GM12878 (cell line): Measurements from ENCODE around the gene ADCY10. TPM values are rescaled to one million over a fixed set of nuclear protein-coding genes. Genes with fewer than 3 reads are reported as not detected.

ENCODE experiments used
- ATAC-seq: fragments of 200-7000 bp; cut with Tn5 transposase; 3 replicates; pipeline ENCODE4 v1.9.1; 2020; ENCODE audit warnings: mild to moderate bottlenecking, moderate library complexity
- BruUV-seq: library from RNA; stranded (reverse); fragments of 400-500 nt; replicated peaks from 2 replicates; lab custom pipeline; 2021; lab: Mats Ljungman, UMichigan
- CTCF ChIA-PET: fragments of 300-600 bp; sonication (Branson Sonifier 250); formaldehyde crosslinking; extraction: SDS; loops from one replicate; lab custom pipeline; 2021; ENCODE audit warnings: inconsistent platforms; lab: Yijun Ruan, JAX
- POLR2A ChIA-PET: fragments of 350-600 bp; formaldehyde crosslinking; extraction: SDS; loops from one replicate; lab custom pipeline; 2021; ENCODE audit warnings: inconsistent platforms; lab: Charles Lee
- RAD21 ChIA-PET: fragments of 300-600 bp; sonication (Branson Sonifier 250); formaldehyde crosslinking; loops from one replicate; lab custom pipeline; 2023; ENCODE audit warnings: antibody characterized with exemption; ENCODE audit not compliant: unreplicated experiment; lab: Charles Lee
- SMC1A ChIA-PET: fragments of 300-600 bp; sonication (Branson Sonifier 250); formaldehyde crosslinking; loops from one replicate; lab custom pipeline; 2023; ENCODE audit not compliant: unreplicated experiment, uncharacterized antibody; lab: Charles Lee
- DNase-seq: peaks from one replicate; pipeline ENCODE4 v3.0.0-alpha.2; 2011; ENCODE audit warnings: low read depth, low spot score
- FAIRE-seq: peaks from 3 replicates; lab custom pipeline; 2011; peaks lifted over from hg19 to GRCh38; lab: Jason Lieb, UNC
- H2AFZ ChIP-seq: 2 replicates; pipeline ENCODE4 v1.6.0; 2011; ENCODE audit warnings: low read depth, low read length, control low read depth; ENCODE audit not compliant: control insufficient read depth
- H3K27ac ChIP-seq: 2 replicates; pipeline ENCODE4 v1.5.1; 2011; ENCODE audit warnings: control low read depth; ENCODE audit not compliant: control insufficient read depth, insufficient read depth
- H3K27me3 ChIP-seq, 2 experiments: replicated peaks in 1 of 2; 2 replicates each; pipeline versions ENCODE4 v1.6.0 to v1.6.1; 2011; ENCODE audit warnings: low read length in 1 of 2; ENCODE audit not compliant: control insufficient read depth in 2 of 2, insufficient read depth in 2 of 2
- H3K36me3 ChIP-seq, 2 experiments: 2 replicates each; pipeline ENCODE4 v1.5.1; 2011; ENCODE audit warnings: low read length in 1 of 2; ENCODE audit not compliant: control insufficient read depth in 2 of 2, insufficient read depth in 2 of 2
- H3K4me1 ChIP-seq: 2 replicates; pipeline ENCODE4 v1.6.1; 2011; ENCODE audit warnings: mild to moderate bottlenecking, low read length, moderate library complexity, mixed read lengths; ENCODE audit not compliant: control insufficient read depth, insufficient read depth
- H3K4me2 ChIP-seq: 2 replicates; pipeline ENCODE4 v1.6.0; 2011; ENCODE audit warnings: control low read depth; ENCODE audit not compliant: control insufficient read depth, insufficient read depth
- H3K4me3 ChIP-seq: fragments of 200-600 bp; sonication (generic); 2 replicates; pipeline ENCODE4 v1.5.1; 2016
- H3K79me2 ChIP-seq: 2 replicates; pipeline ENCODE4 v1.6.0; 2011; ENCODE audit warnings: low read length; ENCODE audit not compliant: control insufficient read depth, insufficient read depth
- H3K9ac ChIP-seq: 2 replicates; pipeline ENCODE4 v1.8.0; 2011; ENCODE audit warnings: low read length, control low read depth, mixed read lengths; ENCODE audit not compliant: control insufficient read depth, insufficient read depth
- H3K9me3 ChIP-seq: replicated peaks from 3 replicates; pipeline ENCODE4 v1.5.1; 2011; ENCODE audit warnings: mild to moderate bottlenecking, low read length; ENCODE audit not compliant: control insufficient read depth, insufficient read depth
- H4K20me1 ChIP-seq: 2 replicates; pipeline ENCODE4 v1.6.0; 2011; ENCODE audit not compliant: control insufficient read depth, insufficient read depth
- ATF3 ChIP-seq: IDR thresholded peaks from 2 replicates; pipeline ENCODE4 v1.6.1; 2011; ENCODE audit warnings: low read depth, mild to moderate bottlenecking, low read length, moderate library complexity, borderline replicate concordance; ENCODE audit errors: extremely low read depth
- BCL3 ChIP-seq: IDR thresholded peaks from 2 replicates; pipeline ENCODE4 v1.6.1; 2011; ENCODE audit warnings: borderline replicate concordance, low read depth, mild to moderate bottlenecking, moderate library complexity, low read length; ENCODE audit not compliant: insufficient read depth, poor library complexity, severe bottlenecking
- E2F8 ChIP-seq: fragments of 450-650 bp; IDR thresholded peaks from 2 replicates; pipeline ENCODE4 v1.6.1; 2018; ENCODE audit warnings: mild to moderate bottlenecking, low read depth, moderate library complexity; ENCODE audit not compliant: partially characterized antibody
- ETV6 ChIP-seq, 2 experiments: fragments of 450-650 bp in 1 of 2; IDR thresholded peaks in 1 of 2; conservative IDR thresholded peaks in 1 of 2; 2 replicates each; pipeline ENCODE4 v1.6.1; 2014; ENCODE audit warnings: antibody characterized with exemption in 1 of 2, borderline replicate concordance in 1 of 2, low read depth in 1 of 2, mild to moderate bottlenecking in 1 of 2, moderate library complexity in 1 of 2
- GABPA ChIP-seq: IDR thresholded peaks from 2 replicates; pipeline ENCODE4 v1.6.1; 2014; ENCODE audit warnings: antibody characterized with exemption, low read depth, mild to moderate bottlenecking, inconsistent platforms
- KAT2A ChIP-seq: conservative IDR thresholded peaks from 2 replicates; pipeline ENCODE4 v1.6.1; 2011; ENCODE audit warnings: low read depth, low read length; ENCODE audit not compliant: control insufficient read depth
- LARP7 ChIP-seq: fragments of 450-650 bp; IDR thresholded peaks from 2 replicates; pipeline ENCODE4 v1.6.1; 2017; ENCODE audit warnings: mild to moderate bottlenecking
- MAX ChIP-seq: IDR thresholded peaks from 2 replicates; pipeline ENCODE4 v1.6.1; 2012; ENCODE audit warnings: low read depth, low read length, improper control_type of control experiment
- MEF2B ChIP-seq: fragments of 450-650 bp; IDR thresholded peaks from 2 replicates; pipeline ENCODE4 v1.6.1; 2018; ENCODE audit warnings: mild to moderate bottlenecking, moderate library complexity; ENCODE audit not compliant: partially characterized antibody, poor library complexity, severe bottlenecking
- RELA ChIP-seq: fragments of 450-650 bp; IDR thresholded peaks from 2 replicates; pipeline ENCODE4 v1.8.0; 2014; ENCODE audit warnings: borderline replicate concordance; ENCODE audit not compliant: partially characterized antibody
- SMAD1 ChIP-seq: fragments of 450-650 bp; IDR thresholded peaks from 2 replicates; pipeline ENCODE4 v1.6.1; 2018; ENCODE audit warnings: mild to moderate bottlenecking, low read depth; ENCODE audit not compliant: partially characterized antibody
- SRF ChIP-seq, 2 experiments: IDR thresholded peaks; 2 replicates each; pipeline ENCODE4 v1.6.1; 2011; ENCODE audit warnings: low read depth in 2 of 2, low read length in 2 of 2, mild to moderate bottlenecking in 1 of 2, moderate library complexity in 1 of 2
- TARDBP ChIP-seq: IDR thresholded peaks from 2 replicates; pipeline ENCODE4 v1.6.1; 2016; ENCODE audit warnings: borderline replicate concordance
- TCF12 ChIP-seq: IDR thresholded peaks from 2 replicates; pipeline ENCODE4 v1.6.1; 2011; ENCODE audit warnings: low read depth, mild to moderate bottlenecking, low read length
- ZBTB11 ChIP-seq: fragments of 450-650 bp; formaldehyde crosslinking; IDR thresholded peaks from 2 replicates; pipeline ENCODE4 v1.5.0; 2022; ENCODE audit warnings: mild to moderate bottlenecking, missing genetic modification characterization
- WGBS: methylation state at CpG from one replicate; pipeline ENCODE4 v1.1.6; 2016; ENCODE audit warnings: low lambda C conversion rate; ENCODE audit not compliant: insufficient replicate concordance, insufficient coverage; ENCODE audit errors: missing lambda C conversion rate; 5-methylcytosine and 5-hydroxymethylcytosine counted together
- in situ Hi-C: fragments of 300-500 bp; cut with MboI; formaldehyde crosslinking; loops from 9 replicates; pipeline ENCODE4 v1.14.3; 2018; ENCODE audit warnings: mixed read lengths
- intact Hi-C: fragments of 100-400 bp; cut with micrococcal nuclease; formaldehyde crosslinking; loops from one replicate; pipeline ENCODE4 v1.14.2; 2022; ENCODE audit not compliant: unreplicated experiment
- polyA plus RNA-seq, 11 experiments: library from polyadenylated mRNA; depleted of rRNA in 4 of 11; unstranded in 6 of 11; stranded (reverse) in 5 of 11; fragments of >200 nt; fragmentation: Nextera tagmentation in 4 of 11; fragmentation: Illumina TruSeq in 1 of 11; extraction: Ambion mirVana in 4 of 11; extraction: Trizol in 1 of 11; gene quantifications; 1 replicate in 1 of 11; 2 replicates in 10 of 11; pipeline versions ENCODE4 v1.2.1 to v1.2.3, GENCODE V29; 2011 to 2016; ENCODE audit warnings: inconsistent platforms in 2 of 11, missing spikeins in 2 of 11, low read depth in 1 of 11
- total RNA-seq, 4 experiments: library from RNA; depleted of rRNA in 3 of 4; stranded (reverse); fragments of >200 nt in 3 of 4; fragmentation: Illumina TruSeq in 1 of 4; extraction: Trizol in 1 of 4; gene quantifications; 2 replicates each; pipeline versions ENCODE4 v1.2.1 to v1.2.3, GENCODE V29; 2013 to 2021

ADCY10 gene
- total and polyA plus RNA-seq, 10 of the 15 experiments (the other 5 are each of a cell fraction or from before 2014, with no cell fraction given), result 0.13 to 0.22 TPM; not detected in 8

- no peak for DNase-seq
- Histone ChIP-seq H3K9me3 (no peaks in the 10 kb centered on the region; the same call in 1 of the 3 replicates), H4K20me1 (no peaks in the 10 kb centered on the region), H3K4me1 (no peaks in the 10 kb centered on the region), H3K79me2 (peaks cover 76% of the 10 kb centered on the region), H3K4me2 (no peak overlapping the region), H3K36me3 (no peaks in the 10 kb centered on the region; a peak in 1 of 4 replicates), H2AFZ (no peak overlapping the region), H3K9ac (no peak overlapping the region), H3K27ac (no peak overlapping the region), H3K4me3 (no peak overlapping the region), H3K27me3 (no peaks in the 10 kb centered on the region)
- SMC1A ChIA-PET, result interaction anchor here (0.7 to 1.5 kb wide), 2 partner anchors 10 to 12 kb away, joined by 3 to 4 read pairs; no protein-coding TSS in a partner anchor
- intact Hi-C loops (no loop called here), in situ Hi-C loops (no loop called here)
- BruUV-seq, result no TSS peak
- RAD21 ChIA-PET, result interaction anchor here (2.0 kb wide), 1 partner anchor 13 kb away, joined by 7 read pairs; no protein-coding TSS in a partner anchor
- no peak for FAIRE-seq
- no peak for ATAC-seq
- POLR2A ChIA-PET, result no interaction called here
- TF ChIP-seq TARDBP (no peak), LARP7 (no peak), ATF3 (no peak), TCF12 (no peak), ZBTB11 (CRISPR knock-in tag) (no peak), RELA (no peak), E2F8 (no peak), SRF (IDR thresholded peaks at IDR 0.05; ENCODE audit: low read depth in 2 of 2, low read length in 2 of 2) (no peak), KAT2A (no peak), SMAD1 (no peak), GABPA (no peak), MEF2B (no peak), MAX (no peak), ETV6 (conservative IDR thresholded peaks at IDR 0.05 in 1 of 2, IDR thresholded peaks at IDR 0.05 in 1 of 2; ENCODE audit: borderline replicate concordance in 1 of 2, low read depth in 1 of 2) (no peak), BCL3 (no peak)
- CTCF ChIA-PET, result interaction anchor here (0.9 kb wide), 1 partner anchor 10 kb away, joined by 6 read pairs; no protein-coding TSS in a partner anchor
- 100% methylated on average over 2 of the region's 2 CpGs for WGBS
Measured at GRCh38 chr1:167940264-167940663, 26.3 kb upstream of the ADCY10 start.
